Keratinocyte (primary cell): ENCODE results near the gene JTB. TPM values are rescaled to one million over a fixed set of nuclear protein-coding genes. Genes with fewer than 3 reads are reported as not detected.

Experiments
- DNase-seq: peaks from one replicate; pipeline ENCODE4 v3.0.0-alpha.2; 2011; ENCODE audit warnings: low read depth, missing footprints, low spot score
- FAIRE-seq: peaks from 2 replicates; lab custom pipeline; 2011; peaks lifted over from hg19 to GRCh38; lab: Jason Lieb, UNC
- H2AFZ ChIP-seq: 2 replicates; pipeline ENCODE4 v1.6.0; 2012; ENCODE audit warnings: low read length, control low read depth, inconsistent platforms; ENCODE audit not compliant: control insufficient read depth
- H3K27ac ChIP-seq: 2 replicates; pipeline ENCODE4 v1.5.1; 2011; ENCODE audit warnings: low read length; ENCODE audit not compliant: control insufficient read depth, insufficient read depth
- H3K27me3 ChIP-seq: 3 replicates; pipeline ENCODE4 v1.6.0; 2011; ENCODE audit warnings: low read length; ENCODE audit not compliant: control insufficient read depth, insufficient read depth; ENCODE audit errors: extremely low read depth
- H3K36me3 ChIP-seq, 2 experiments: 2 replicates in 1 of 2; 3 replicates in 1 of 2; pipeline ENCODE4 v1.5.1; 2011; ENCODE audit warnings: low read length in 2 of 2, mild to moderate bottlenecking in 1 of 2; ENCODE audit not compliant: control insufficient read depth in 2 of 2, insufficient read depth in 2 of 2; ENCODE audit errors: extremely low read depth in 1 of 2
- H3K4me1 ChIP-seq: 3 replicates; pipeline ENCODE4 v1.5.1; 2011; ENCODE audit warnings: low read length; ENCODE audit not compliant: control insufficient read depth, insufficient read depth; ENCODE audit errors: extremely low read depth
- H3K4me2 ChIP-seq: 3 replicates; pipeline ENCODE4 v1.6.0; 2011; ENCODE audit warnings: low read depth, low read length; ENCODE audit not compliant: control insufficient read depth, insufficient read depth; ENCODE audit errors: extremely low read depth
- H3K4me3 ChIP-seq, 3 experiments: fragments of 200-600 bp in 1 of 3; sonication (generic) in 1 of 3; 2 replicates in 2 of 3; 3 replicates in 1 of 3; pipeline ENCODE4 v1.5.1; 2011 to 2016; ENCODE audit warnings: low read length in 3 of 3, mild to moderate bottlenecking in 3 of 3, control low read depth in 2 of 3, inconsistent platforms in 1 of 3, low read depth in 1 of 3, mixed read lengths in 1 of 3, mixed run types in 1 of 3, moderate library complexity in 1 of 3; ENCODE audit not compliant: control insufficient read depth in 2 of 3, insufficient read depth in 2 of 3; ENCODE audit errors: extremely low read depth in 1 of 3
- H3K79me2 ChIP-seq: 2 replicates; pipeline ENCODE4 v1.6.0; 2012; ENCODE audit warnings: low read length; ENCODE audit not compliant: control insufficient read depth, insufficient read depth
- H3K9ac ChIP-seq: 3 replicates; pipeline ENCODE4 v1.6.0; 2011; ENCODE audit warnings: low read length; ENCODE audit not compliant: control insufficient read depth, insufficient read depth; ENCODE audit errors: extremely low read depth
- H3K9me1 ChIP-seq: 3 replicates; pipeline ENCODE4 v1.6.0; 2011; ENCODE audit warnings: low read length; ENCODE audit not compliant: control insufficient read depth, insufficient read depth; ENCODE audit errors: extremely low read depth
- H3K9me3 ChIP-seq: 2 replicates; pipeline ENCODE4 v1.5.1; 2012; ENCODE audit warnings: low read depth, low read length; ENCODE audit not compliant: control insufficient read depth
- H4K20me1 ChIP-seq: 3 replicates; pipeline ENCODE4 v1.6.0; 2011; ENCODE audit warnings: low read length; ENCODE audit not compliant: control insufficient read depth, insufficient read depth; ENCODE audit errors: extremely low read depth
- CTCF ChIP-seq, 3 experiments: IDR thresholded peaks in 1 of 3; conservative IDR thresholded peaks in 1 of 3; optimal IDR thresholded peaks in 1 of 3; 2 replicates in 2 of 3; 3 replicates in 1 of 3; pipeline versions ENCODE3 to v1.5.1; 2011; ENCODE audit warnings: low read length in 3 of 3, mild to moderate bottlenecking in 3 of 3, moderate library complexity in 2 of 3, control low read depth in 1 of 3, inconsistent platforms in 1 of 3; ENCODE audit not compliant: insufficient read depth in 2 of 3; ENCODE audit errors: extremely low read depth in 1 of 3
- EZH2 ChIP-seq: IDR thresholded peaks from one replicate; pipeline ENCODE4 v1.6.1; 2012; ENCODE audit warnings: inconsistent platforms, mild to moderate bottlenecking, low read length, moderate library complexity
- dilution Hi-C: fragments of 300-500 bp; cut with MboI; formaldehyde crosslinking; loops from one replicate; pipeline ENCODE4 v1.7.0; 2020; ENCODE audit warnings: low sequenced_read_pairs; ENCODE audit not compliant: extremely low pct_ligation_motif_present
- polyA plus RNA-seq, 5 experiments: library from polyadenylated mRNA; depleted of rRNA in 3 of 5; stranded (reverse) in 3 of 5; stranded (forward) in 1 of 5; unstranded in 1 of 5; fragments of >200 nt; gene quantifications; 1 replicate in 1 of 5; 2 replicates in 3 of 5; 3 replicates in 1 of 5; pipeline versions ENCODE4 v1.2.1 to v1.2.3, GENCODE V29; 2011 to 2012; ENCODE audit warnings: missing spikeins in 2 of 5, low read depth in 1 of 5, low replicate concordance in 1 of 5

The JTB gene
- polyA plus RNA-seq, 1 donor (not counting 4 experiments of a cell fraction or from before 2014, with no cell fraction given) = 83.4 TPM

GRCh38 chr1:153991151-153991630 is 13.7 kb upstream of the JTB start:
- Histone ChIP-seq H3K9me3 (no peaks in the 10 kb centered on the region), H3K4me3 (peak overlapping the region; percentile 90 to 99 (median 98)), H3K36me3 (peaks cover 9 to 22% of the 10 kb centered on the region in 2 experiments), H3K4me1 (peaks cover 22% of the 10 kb centered on the region), H3K9me1 (no peaks in the 10 kb centered on the region), H4K20me1 (no peaks in the 10 kb centered on the region), H3K27ac (peak overlapping the region; percentile 96), H3K27me3 (no peaks in the 10 kb centered on the region), H3K4me2 (peak overlapping the region; percentile 98), H3K9ac (peak overlapping the region; percentile 98), H2AFZ (no peak overlapping the region), H3K79me2 (peaks cover 21% of the 10 kb centered on the region)
- no peak for TF ChIP-seq EZH2
- no peak for TF ChIP-seq CTCF (optimal IDR thresholded peaks at IDR 0.05 in 1 of 3, IDR thresholded peaks at IDR 0.05 in 1 of 3, conservative IDR thresholded peaks at IDR 0.05 in 1 of 3; ENCODE audit: extremely low read depth in 1 of 3, insufficient read depth in 2 of 3, low read length in 3 of 3)
- dilution Hi-C loops = no loop called here
- DNase-seq = no peak
- no peak for FAIRE-seq

DNA sequence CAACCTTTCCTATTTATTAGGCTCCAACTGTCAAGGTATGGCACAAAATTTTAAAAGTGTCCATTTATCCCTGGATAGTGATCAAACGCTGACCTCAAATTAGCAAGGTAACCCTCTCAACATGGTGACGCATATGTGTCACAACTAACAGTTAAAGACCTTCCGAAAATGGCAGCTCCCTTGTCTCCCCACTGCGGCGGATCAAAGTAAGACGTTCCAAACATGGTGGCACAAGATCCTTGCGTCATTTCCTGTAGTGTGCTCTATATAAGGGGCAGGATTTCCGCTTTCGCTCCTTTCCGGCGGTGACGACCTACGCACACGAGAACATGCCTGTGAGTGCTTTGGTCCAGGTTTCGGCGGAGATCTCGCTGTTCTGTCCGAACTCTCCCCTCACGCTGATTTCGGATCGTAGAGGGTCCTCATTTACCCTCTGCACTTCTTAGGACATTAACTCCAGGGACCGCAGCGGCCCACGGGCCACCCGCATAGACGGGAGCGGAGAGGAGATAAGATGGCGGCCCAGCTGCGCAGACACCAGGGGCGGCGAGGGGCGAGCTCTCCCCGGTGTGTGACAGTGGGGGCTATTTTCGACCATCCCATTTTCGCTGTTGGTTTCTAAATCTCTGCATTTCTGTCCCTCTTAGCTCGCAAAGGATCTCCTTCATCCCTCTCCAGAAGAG is 13.1 kb upstream of the JTB start, which contains the start of gene RPS27:
TSS of gene RPS27 (plus strand) at position 295 of the 683 bp plus-strand sequence. CDS start at position 330, 35 bp downstream.
- FAIRE-seq (peak; percentile 93), DNase-seq (peak; percentile 91)
- Histone ChIP-seq H3K9me1 (no peaks in the 10 kb centered on the region), H3K27ac (peak within 1 kb of the TSS; percentile 96), H3K9me3 (no peaks in the 10 kb centered on the region), H4K20me1 (no peaks in the 10 kb centered on the region), H3K36me3 (peaks cover 9 to 22% of the 10 kb centered on the region in 2 experiments), H3K4me1 (peaks cover 25% of the 10 kb centered on the region), H3K4me2 (peak within 1 kb of the TSS; percentile 98), H3K4me3 (peak within 1 kb of the TSS; percentile 90 to 99 (median 98)), H3K9ac (peak within 1 kb of the TSS; percentile 98), H3K27me3 (no peaks in the 10 kb centered on the region), H2AFZ (peak within 1 kb of the TSS; percentile 80), H3K79me2 (peaks cover 24% of the 10 kb centered on the region)
- TF ChIP-seq EZH2 (no peak), CTCF (optimal IDR thresholded peaks at IDR 0.05 in 1 of 3, IDR thresholded peaks at IDR 0.05 in 1 of 3, conservative IDR thresholded peaks at IDR 0.05 in 1 of 3; ENCODE audit: extremely low read depth in 1 of 3, insufficient read depth in 2 of 3, low read length in 3 of 3) (no peak)
- dilution Hi-C loops = no loop called here
